Kidney (tissue), 14 donors: ENCODE results near the gene BDNF. TPM values are rescaled to one million over a fixed set of nuclear protein-coding genes. Genes with fewer than 3 reads are reported as not detected.

ENCODE experiments used
- DNase-seq, 5 donors: peaks; one replicate each; pipeline ENCODE4 v3.0.0-alpha.2; 2013 to 2020
- FAIRE-seq: peaks from 2 replicates; lab custom pipeline; 2012; peaks lifted over from hg19 to GRCh38; lab: Jason Lieb, UNC
- H3K27ac ChIP-seq, 2 donors: one replicate each; pipeline ENCODE4 v1.7.0; 2013; ENCODE audit warnings: low read depth in 2 of 2, low read length in 2 of 2, inconsistent platforms in 1 of 2
- H3K27me3 ChIP-seq: one replicate; pipeline ENCODE4 v1.7.1; 2013; ENCODE audit warnings: low read length, inconsistent platforms; ENCODE audit not compliant: control insufficient read depth, insufficient read depth
- H3K36me3 ChIP-seq, 3 donors: one replicate each; pipeline versions ENCODE4 v1.7.0 to v1.7.1; 2013; ENCODE audit warnings: low read length in 3 of 3, control low read depth in 1 of 3, inconsistent platforms in 1 of 3; ENCODE audit not compliant: insufficient read depth in 3 of 3, control insufficient read depth in 2 of 3
- H3K4me1 ChIP-seq, 3 donors: one replicate each; pipeline versions ENCODE4 v1.7.0 to v1.7.1; 2013; ENCODE audit warnings: low read length in 3 of 3, inconsistent platforms in 1 of 3, low read depth in 1 of 3; ENCODE audit not compliant: control insufficient read depth in 2 of 3, insufficient read depth in 2 of 3
- H3K4me3 ChIP-seq, 3 donors: one replicate each; pipeline versions ENCODE4 v1.7.0 to v1.8.1; 2013; ENCODE audit warnings: low read length in 3 of 3, control low read depth in 1 of 3, inconsistent platforms in 1 of 3
- H3K9ac ChIP-seq, 3 donors: one replicate each; pipeline versions ENCODE4 v1.7.0 to v1.7.1; 2013; ENCODE audit warnings: low read length in 3 of 3, control low read depth in 1 of 3, inconsistent platforms in 1 of 3
- H3K9me3 ChIP-seq, 3 donors: one replicate each; pipeline versions ENCODE4 v1.7.0 to v1.7.1; 2013; ENCODE audit warnings: low read length in 3 of 3, control low read depth in 1 of 3, inconsistent platforms in 1 of 3; ENCODE audit not compliant: control insufficient read depth in 2 of 3, insufficient read depth in 1 of 3
- CTCF ChIP-seq: IDR thresholded peaks from 3 replicates; pipeline ENCODE4 v1.5.1; 2012; ENCODE audit warnings: mild to moderate bottlenecking, moderate library complexity, borderline replicate concordance; ENCODE audit not compliant: insufficient read depth; ENCODE audit errors: extremely low read depth
- intact Hi-C: fragments of 100-400 bp; cut with DNase I; formaldehyde crosslinking; loops from one replicate; pipeline ENCODE4 v1.11.1; 2022
- polyA plus RNA-seq: library from polyadenylated mRNA; stranded (reverse); fragments of 350-450 nt; fragmentation: Illumina TruSeq; extraction: RNeasy Lipid Tissue Mini Kit (QIAGEN cat#74804); gene quantifications from one replicate; pipeline ENCODE4 v1.2.3, GENCODE V29; 2014; ENCODE audit warnings: low read depth, low replicate concordance; ENCODE audit not compliant: insufficient read depth
- total RNA-seq: library from RNA; stranded (reverse); fragmentation: NEBNext Ultra II Directional; extraction: Animal tissue kit (Norgen Biotek cat#: 25700); gene quantifications from one replicate; pipeline ENCODE4 v1.2.1, GENCODE V29; 2021
- donor health status: control.
- donor health status: control.
- donor health status: control.
- donor health status: control.
- donor health status: control.
- donor health status: DM: yes; HTN: yes; CAD: no.
- donor health status: Normal renal cell carcinoma (clear cell type).

BDNF gene
- total and polyA plus RNA-seq, 2 donors from 2014 or later = 0.19 to 0.31 TPM

GRCh38 chr11:27701355-27702105, 1.3 kb upstream of the BDNF start:
- Histone ChIP-seq H3K27me3 (peaks cover 25% of the 10 kb centered on the region), H3K9me3 (no peaks in the 10 kb centered on the region), H3K4me1 (peaks cover 0 to 18% (median 0%) of the 10 kb centered on the region in 3 donors), H3K9ac (peak overlapping the region in 2 of 3 donors; percentile 34 to 46), H3K4me3 (peak overlapping the region; percentile 56 to 75 (median 66)), H3K36me3 (no peaks in the 10 kb centered on the region), H3K27ac (no peak overlapping the region)
- no peak for FAIRE-seq
- peak in 4 of 5 donors; percentile 37 to 55 (median 53) for DNase-seq
- no peak for TF ChIP-seq CTCF
- intact Hi-C loops = no loop called here

GRCh38 chr11:27699926-27700350, 317 bp downstream of the BDNF start:
- TF ChIP-seq CTCF = no peak
- no peak for FAIRE-seq
- Histone ChIP-seq H3K9ac (no peak overlapping the region), H3K27me3 (peaks cover 25% of the 10 kb centered on the region), H3K4me1 (peaks cover 0 to 18% (median 0%) of the 10 kb centered on the region in 3 donors), H3K27ac (no peak overlapping the region), H3K36me3 (no peaks in the 10 kb centered on the region), H3K4me3 (peak overlapping the region; percentile 27 to 42 (median 31)), H3K9me3 (no peaks in the 10 kb centered on the region)
- intact Hi-C loops = no loop called here
- peak in 3 of 5 donors; percentile 26 to 62 (median 58) for DNase-seq

- intact Hi-C loops = no loop called here
- no peak for TF ChIP-seq CTCF
- peak overlapping the region; percentile 27 to 46 (median 42) for H3K4me3 ChIP-seq
- no peak overlapping the region for H3K27ac ChIP-seq
- no peaks in the 10 kb centered on the region for H3K9me3 ChIP-seq
- no peak for FAIRE-seq
- peak overlapping the region in 1 of 3 donors; percentile 2 for H3K9ac ChIP-seq
- H3K27me3 ChIP-seq = peaks cover 25% of the 10 kb centered on the region
- peak in 3 of 5 donors; percentile 57 to 71 (median 59) for DNase-seq
- H3K36me3 ChIP-seq = no peaks in the 10 kb centered on the region
- peaks cover 0 to 18% (median 0%) of the 10 kb centered on the region in 3 donors for H3K4me1 ChIP-seq
Observed at GRCh38 chr11:27699242-27699925, 871 bp downstream of the BDNF start.
